Fibroblast of mammary gland (primary cell): ENCODE measurements around the gene OSER1.

Source experiments
- DNase-seq: peaks from one replicate; pipeline ENCODE4 v3.0.0-alpha.2; 2010; ENCODE audit warnings: low read depth
- H3K4me3 ChIP-seq: 2 replicates; pipeline ENCODE4 v1.5.1; 2011; ENCODE audit warnings: low read depth, mild to moderate bottlenecking, low read length, moderate library complexity; ENCODE audit not compliant: control insufficient read depth
- TF ChIP-seq, protein P1 (sequence below): conservative IDR thresholded peaks from 2 replicates; pipeline ENCODE4 v1.5.1; 2011; ENCODE audit warnings: low read depth, low read length, inconsistent platforms; ENCODE audit not compliant: control insufficient read depth, insufficient read depth

OSER1 gene

DNA sequence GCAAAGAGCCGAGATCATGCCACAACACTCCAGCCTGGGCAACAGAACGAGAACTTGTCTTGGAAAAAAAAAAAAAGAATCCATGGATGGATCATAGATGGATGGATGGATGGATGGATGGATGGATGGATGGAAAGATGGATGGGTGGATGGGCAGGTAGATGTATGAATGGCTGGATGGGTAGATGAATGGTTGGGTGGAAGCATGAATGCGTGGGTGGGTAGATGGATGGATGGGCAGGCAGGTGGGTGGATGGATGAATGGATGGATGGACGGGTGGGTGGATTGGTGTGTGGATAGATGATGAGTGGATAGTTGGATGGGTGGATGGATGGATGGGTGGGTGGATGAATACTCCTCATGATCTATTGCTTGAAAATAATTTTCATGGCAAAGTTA lies 25.0 kb downstream of the OSER1 start:
- TF ChIP-seq, protein P1, sequence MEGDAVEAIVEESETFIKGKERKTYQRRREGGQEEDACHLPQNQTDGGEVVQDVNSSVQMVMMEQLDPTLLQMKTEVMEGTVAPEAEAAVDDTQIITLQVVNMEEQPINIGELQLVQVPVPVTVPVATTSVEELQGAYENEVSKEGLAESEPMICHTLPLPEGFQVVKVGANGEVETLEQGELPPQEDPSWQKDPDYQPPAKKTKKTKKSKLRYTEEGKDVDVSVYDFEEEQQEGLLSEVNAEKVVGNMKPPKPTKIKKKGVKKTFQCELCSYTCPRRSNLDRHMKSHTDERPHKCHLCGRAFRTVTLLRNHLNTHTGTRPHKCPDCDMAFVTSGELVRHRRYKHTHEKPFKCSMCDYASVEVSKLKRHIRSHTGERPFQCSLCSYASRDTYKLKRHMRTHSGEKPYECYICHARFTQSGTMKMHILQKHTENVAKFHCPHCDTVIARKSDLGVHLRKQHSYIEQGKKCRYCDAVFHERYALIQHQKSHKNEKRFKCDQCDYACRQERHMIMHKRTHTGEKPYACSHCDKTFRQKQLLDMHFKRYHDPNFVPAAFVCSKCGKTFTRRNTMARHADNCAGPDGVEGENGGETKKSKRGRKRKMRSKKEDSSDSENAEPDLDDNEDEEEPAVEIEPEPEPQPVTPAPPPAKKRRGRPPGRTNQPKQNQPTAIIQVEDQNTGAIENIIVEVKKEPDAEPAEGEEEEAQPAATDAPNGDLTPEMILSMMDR: no peak
- DNase-seq: no peak
- H3K4me3 ChIP-seq: no peak overlapping the region

DNA sequence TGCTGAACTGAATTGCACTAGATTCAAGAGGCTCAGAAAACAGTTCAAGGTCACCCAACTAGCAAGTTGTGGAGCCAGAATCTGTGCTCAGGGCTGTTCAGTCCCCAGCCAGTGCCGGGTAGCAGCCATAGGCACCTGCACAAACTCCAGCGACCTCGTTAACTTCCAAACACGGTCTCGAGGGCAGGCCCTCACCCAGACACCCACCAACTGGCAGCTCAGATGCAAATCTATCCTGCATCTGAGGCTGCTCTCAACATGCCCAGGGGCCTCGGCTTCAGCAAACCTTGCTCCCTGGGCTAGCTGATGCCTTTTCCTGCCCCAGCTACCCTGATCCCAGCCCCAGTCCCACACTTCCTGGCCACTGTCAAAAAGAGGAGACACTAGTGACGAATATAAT lies 27.3 kb downstream of the OSER1 start:
- TF ChIP-seq, protein P1: no peak

DNA sequence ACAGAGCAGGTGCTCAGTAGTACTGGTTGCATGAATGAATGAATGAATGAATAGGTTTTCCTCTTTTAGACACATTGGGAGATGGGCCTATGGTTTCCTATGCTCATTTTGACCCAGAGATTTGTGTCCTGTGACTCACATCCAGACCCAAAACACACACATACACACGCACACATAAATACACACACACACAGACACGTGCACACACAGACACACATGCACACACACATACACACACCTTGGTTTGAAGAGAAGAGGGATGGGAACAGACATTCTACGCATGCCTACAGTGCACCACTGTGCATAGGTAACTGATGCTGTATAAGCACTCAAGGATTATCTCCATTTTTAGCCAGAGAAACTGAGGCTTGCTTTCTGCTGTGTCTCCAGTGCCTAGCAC lies 27.7 kb downstream of the OSER1 start:
- DNase-seq: no peak
- TF ChIP-seq, protein P1: no peak
- H3K4me3 ChIP-seq: no peak overlapping the region

More for the DNA sequence above, 27.3 kb downstream of the OSER1 start:
- no peak overlapping the region for H3K4me3 ChIP-seq
- DNase-seq: no peak

DNA sequence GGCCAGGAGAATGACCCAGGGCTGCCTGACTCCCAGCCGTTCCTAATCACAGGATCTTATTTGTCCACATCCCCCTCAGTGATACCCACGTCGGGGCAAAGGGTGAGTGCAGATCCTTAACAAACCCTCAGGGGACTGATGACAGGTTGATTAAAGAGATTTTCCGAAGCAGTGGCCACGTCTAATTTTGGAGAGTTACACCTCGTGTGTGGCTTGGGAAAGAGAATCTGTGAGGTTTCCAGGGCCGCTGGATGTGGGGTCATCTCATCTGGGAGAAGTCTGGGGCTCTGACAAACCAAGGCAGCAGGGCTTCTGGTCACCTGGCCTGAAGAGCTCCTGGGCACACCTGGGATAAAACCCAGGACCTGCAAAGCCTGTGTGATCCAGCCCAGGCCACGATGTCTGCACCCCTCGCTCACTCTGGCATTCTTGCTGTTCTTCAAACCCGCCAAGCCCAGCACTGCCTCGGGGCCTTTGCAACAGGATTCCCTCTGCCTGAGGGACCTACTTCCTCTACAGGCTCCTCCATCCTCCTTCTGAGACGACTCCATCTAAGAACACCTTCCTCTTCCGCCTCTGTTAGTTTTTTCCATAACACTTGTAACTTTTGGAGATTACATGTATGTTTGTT lies 28.3 kb downstream of the OSER1 start:
- no peak for DNase-seq
- TF ChIP-seq, protein P1: no peak
- H3K4me3 ChIP-seq: no peak overlapping the region

DNA sequence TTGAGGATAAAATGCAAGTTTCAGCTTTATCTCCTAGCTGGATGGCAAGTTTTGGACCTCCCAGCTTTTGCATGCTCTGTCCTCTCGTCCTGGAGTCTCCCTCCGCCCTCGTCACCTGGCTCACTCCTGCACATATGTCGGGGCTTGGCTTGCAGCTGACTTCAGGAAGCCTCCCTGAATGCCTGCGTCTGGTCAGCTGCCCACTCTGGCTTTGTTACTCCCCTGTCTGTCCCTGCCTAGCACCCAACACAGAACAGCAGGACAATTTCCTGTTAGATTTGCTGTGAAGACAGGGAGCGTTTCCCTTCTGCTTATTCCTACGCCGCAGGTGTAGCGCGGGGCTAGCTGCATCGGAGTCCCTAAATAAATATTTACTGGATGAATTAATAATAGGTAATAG lies 29.0 kb downstream of the OSER1 start:
- TF ChIP-seq, protein P1: no peak
- H3K4me3 ChIP-seq: no peak overlapping the region
- no peak for DNase-seq

DNA sequence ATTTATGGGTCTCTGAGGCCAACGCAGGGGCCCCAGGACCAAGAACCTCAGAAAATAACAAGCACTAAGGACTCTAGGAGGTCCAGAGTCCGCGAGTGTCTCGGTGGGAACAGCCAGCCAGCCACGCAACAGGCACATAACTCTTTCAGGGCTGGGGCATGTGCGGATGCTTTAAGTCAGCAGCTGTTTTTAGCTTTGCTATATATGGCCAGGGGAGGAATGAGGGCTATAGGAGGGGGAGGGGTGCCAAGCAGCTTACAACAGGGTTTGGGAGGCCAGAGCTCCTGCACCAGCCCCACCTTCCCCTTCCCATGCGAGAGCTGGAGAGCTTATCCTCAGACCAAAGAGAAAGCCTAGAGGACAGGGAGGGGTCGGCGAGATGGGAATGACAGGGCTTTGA lies 29.8 kb downstream of the OSER1 start:
- TF ChIP-seq, protein P1: no peak
- DNase-seq: no peak
- no peak overlapping the region for H3K4me3 ChIP-seq

DNA sequence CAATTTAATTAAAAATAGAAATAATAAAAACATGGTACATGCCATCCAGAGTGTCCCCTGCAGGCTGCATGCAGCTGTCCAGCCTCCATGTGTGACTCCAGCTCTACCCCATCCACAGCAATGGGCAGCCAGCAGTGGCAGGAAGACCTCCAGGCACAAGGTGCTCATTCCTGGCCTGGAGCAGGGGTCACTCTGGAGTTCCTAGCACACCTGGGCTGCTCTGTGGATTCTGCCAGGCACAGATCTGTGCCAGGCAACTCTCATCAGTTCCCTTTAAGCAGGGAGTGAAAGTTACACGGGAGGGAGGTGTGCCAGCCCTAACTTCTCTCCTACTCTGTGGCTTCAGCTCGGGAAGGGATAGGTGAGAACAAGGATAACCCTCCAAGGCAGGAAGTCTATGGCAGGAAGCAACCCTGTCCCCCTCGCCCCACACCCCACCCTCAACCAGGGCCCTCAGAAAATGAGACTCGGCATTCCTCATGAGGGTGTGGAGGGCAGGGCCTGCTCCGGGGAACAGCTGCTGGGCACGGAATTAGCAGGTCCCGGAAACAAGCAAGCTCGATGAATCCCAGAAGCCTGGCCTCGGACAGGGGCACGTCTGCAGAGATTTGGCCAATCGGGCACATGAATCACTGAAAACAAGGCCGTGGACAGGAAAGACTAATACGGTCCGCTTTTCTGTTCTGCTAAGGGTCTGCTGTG lies 33.6 kb downstream of the OSER1 start:
- TF ChIP-seq, protein P1: no peak

More for the DNA sequence above, 33.6 kb downstream of the OSER1 start:
- no peak overlapping the region for H3K4me3 ChIP-seq
- DNase-seq: no peak
